NB4 (cell line): ENCODE results near the gene FOXO3B.
"Not testable (repeated sequence)": the region's sequence is repeated elsewhere in the genome, so short reads cannot be mapped to it uniquely, and the experiment has no call there.

ENCODE experiments used
- CTCF ChIP-seq: IDR thresholded peaks from one replicate; pipeline ENCODE4 v1.5.1; 2012; ENCODE audit warnings: low read depth, low read length
- MYC ChIP-seq: IDR thresholded peaks from 2 replicates; pipeline ENCODE4 v1.6.1; 2011; ENCODE audit warnings: low read depth, low read length
- POLR2A ChIP-seq: IDR thresholded peaks from 2 replicates; pipeline ENCODE4 v1.6.1; 2011; ENCODE audit warnings: mild to moderate bottlenecking; ENCODE audit not compliant: insufficient read length; ENCODE audit errors: extremely low read depth

GRCh38 chr17:18634550-18635263 lies 47.4 kb downstream of the FOXO3B start:
- TF ChIP-seq CTCF, POLR2A, MYC: not testable (repeated sequence)
